RKO (cell line): ENCODE results near the gene MACROD2.

Source experiments
- DNase-seq: peaks from one replicate; pipeline ENCODE4 v3.0.0-alpha.2; 2016; ENCODE audit warnings: low spot score

The MACROD2 gene

DNA sequence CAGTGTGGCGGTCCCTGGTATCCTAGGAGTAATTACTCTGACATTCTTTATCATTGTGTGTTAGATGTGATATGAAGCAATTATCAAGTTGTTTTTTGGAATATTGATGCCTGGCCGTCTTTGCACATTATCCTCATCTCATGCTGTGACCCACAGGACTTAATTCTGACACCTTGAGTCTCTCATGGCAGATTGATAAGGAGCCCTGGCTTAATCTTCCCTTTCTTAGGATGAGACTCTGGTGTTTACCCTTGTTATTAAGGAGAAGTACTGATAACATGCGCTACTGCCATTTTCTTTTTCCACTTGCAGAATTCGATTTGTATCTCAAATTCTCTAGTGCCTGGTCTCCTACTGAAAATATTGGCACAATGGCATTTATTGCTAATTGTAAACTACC is 1597.8 kb downstream of the MACROD2 start:
- DNase-seq, result no peak

GRCh38 chr20:15594158-15594695 is 1598.9 kb downstream of the MACROD2 start:
- no peak for DNase-seq

- no peak for DNase-seq
Observed at GRCh38 chr20:15596220-15596890, 1601.0 kb downstream of the MACROD2 start.

DNA sequence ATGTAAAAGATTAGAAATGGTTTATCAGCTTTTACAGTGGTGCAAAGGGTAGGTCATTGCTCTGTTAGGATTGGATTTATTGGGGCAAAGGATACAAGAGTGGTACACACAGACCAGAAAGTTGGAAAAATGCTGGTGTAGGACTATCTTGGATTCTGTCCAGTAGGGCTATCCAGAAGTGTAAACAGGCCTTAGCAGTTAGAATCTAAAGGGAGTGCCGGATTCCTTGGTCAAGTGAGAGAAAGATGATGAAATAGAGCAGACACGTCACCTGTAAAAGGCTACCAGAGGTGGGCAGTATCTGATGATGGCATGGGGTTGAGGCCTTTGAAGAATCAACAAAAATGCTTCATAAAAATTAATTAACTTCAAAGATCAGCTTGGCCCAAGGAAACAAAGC is 1602.0 kb downstream of the MACROD2 start:
- no peak for DNase-seq

DNA sequence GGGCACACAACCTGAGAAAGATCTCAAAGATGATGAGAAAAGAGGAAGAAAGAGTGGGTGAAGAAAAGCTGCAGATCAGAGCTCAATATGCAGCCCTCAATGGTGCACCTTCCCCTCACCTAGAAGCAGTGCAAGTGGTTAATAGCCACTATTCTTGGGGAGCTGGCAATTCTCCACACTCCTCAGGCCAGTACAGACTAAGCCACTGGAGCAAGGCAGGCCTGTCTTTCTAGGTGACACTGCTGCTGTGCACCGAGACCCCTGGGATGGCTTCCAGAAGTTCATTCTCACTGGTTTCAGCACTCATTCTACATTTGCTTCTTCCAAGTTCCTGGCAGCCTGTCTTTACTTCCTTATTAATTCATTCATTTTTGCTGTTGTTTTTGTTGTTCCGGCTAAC is 1604.6 kb downstream of the MACROD2 start:
- no peak for DNase-seq

DNA sequence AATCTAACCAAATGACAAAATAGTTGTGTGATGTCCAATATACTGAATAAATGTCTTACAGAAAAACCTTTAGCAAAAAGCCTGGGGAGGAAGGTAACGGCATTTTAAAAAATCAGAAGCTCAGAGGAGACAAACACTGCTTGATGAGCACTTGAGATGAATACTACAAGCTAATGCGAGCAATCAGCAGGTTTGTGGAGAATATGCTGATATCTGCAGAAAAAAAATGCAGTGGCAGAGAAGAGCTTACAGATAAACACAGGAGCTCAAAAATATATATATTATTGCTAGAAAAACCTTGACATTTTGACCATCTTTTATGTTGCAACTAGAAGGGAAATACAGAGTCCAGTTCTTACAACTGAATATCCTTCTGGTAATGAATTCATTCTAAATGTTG is 1605.2 kb downstream of the MACROD2 start:
- DNase-seq, result no peak

DNA sequence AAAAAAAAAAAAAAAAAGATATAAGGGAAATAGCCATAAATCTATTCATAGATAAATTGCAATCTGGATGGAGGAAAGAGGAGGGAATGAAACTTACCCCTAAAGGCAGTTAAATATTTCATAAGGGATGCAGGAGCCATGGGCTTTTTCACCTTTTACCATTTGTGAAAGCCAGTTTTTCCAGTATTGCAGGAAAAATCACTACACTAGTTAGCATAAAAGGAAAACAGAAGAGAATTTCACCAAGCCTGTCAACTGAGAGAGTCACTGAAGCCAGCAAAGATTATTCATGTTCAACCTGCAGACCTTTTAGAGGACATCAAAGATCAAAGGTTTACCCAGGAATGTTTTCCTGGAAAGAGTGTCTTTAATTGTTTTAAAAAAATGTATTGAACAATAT is 1608.2 kb downstream of the MACROD2 start:
- no peak for DNase-seq

DNA sequence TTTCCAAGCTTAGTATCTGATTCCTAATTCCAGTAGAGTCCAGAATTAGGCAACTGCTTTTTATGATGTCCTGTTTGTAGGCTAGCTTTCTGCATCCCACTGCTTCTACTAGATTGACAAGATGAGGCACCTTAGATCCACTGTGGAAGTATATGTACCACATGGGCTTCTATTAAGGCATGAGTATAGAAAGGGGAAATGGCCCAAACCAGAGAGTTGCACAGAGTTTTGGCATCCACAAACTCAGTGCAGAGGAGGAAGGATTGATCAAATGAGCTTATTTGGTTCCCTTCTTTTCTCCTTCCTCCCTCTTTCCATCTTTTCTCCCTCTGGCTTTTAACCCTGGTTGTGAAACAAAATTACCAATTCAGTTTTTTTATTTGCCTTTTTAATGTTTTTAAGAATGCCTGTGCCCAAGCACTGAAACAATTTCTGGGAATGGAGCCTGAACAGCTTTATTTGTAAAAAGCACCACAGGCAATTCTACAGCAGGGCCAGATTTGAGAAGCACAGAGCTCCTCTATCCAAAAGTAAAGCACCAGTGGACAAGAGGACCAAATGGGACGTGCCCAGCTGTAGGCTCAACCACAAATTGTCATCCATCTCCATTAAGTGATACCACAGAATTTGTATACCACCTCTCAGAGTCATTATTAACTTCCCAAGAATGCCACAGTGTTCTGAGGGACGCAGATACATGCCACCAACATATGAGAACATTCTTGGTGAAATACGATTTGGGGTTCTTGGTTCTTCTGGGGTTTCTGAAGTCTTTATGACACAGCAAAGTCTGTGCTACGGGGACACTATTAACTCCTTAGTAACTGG is 1608.9 kb downstream of the MACROD2 start:
- DNase-seq, result no peak

GRCh38 chr20:15609921-15610320 is 1614.6 kb downstream of the MACROD2 start:
- no peak for DNase-seq

DNA sequence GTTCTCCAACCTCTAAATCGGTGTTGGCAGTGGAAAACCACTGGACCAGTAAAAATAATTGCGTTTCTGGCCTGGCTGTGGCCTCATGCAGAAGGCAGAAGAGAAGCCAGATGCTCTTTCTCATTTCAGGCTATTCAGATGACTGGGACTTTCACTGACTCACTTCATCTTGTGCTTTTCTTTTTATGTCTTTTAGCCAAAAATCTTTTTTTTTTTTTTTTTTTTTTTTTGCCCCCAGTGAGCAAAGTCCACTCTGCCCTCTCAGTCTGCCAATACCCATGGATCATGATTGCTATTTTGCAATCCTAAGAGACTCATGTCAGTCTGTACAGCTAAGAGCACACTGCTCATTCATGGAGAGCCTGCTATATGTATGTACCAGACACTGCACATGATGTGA is 1615.5 kb downstream of the MACROD2 start:
- DNase-seq, result no peak

DNA sequence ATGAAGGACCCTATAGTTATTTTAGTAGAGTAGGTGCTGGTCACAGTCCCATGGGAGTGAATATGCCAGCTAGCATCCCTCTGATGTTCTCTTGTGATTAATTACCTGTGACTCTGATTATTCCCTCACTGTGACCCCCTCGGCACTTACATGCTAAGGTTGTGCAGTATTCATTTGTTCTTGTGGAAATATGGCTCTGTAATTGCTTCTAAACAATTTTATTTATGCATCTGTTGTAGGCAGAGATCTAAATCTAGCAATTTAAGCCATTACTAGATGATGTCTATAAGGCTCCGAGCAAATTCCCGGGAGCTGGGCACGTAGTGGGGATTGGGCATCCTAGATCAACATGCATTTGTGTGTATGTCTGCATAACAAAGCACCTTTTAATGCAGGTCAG is 1616.2 kb downstream of the MACROD2 start:
- no peak for DNase-seq

DNA sequence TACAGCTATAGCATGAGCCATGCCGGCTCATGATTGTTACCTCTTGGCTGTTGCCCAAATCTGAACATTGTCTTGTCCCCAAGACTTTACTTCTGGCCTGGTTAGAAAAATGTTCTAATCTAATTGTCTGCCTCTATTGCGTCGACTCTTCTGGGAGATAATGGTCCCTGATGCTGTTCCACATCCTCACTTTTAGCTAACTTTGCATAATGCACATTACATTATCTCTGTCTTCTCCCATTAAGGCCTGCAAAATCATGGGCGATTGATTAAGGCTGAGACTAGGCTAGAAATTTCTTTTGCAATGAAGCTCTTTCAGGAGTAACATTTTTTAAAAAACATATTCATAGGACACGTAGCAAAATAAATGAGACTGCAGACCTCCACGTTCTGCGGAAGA is 1616.9 kb downstream of the MACROD2 start:
- DNase-seq, result no peak

DNA sequence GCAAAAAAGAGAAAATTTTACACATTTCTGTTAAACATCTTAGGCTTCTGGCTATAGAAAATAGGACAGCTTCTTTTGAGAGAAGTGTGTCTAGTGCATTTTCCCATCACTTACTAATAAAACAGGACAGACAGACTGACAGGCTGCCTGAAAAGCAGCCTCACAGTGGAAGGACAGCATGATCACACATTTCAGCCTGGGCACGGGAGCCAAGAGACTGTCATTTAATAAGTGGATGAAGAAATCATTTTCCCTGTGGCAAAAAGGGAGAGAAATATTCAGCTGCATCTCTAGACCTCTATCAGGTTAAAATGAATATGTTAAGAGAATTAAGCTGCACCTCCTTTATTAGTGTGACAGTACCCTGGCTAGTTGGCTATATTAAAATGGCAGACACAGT is 1617.5 kb downstream of the MACROD2 start:
- no peak for DNase-seq

GRCh38 chr20:15613530-15613929 is 1618.2 kb downstream of the MACROD2 start:
- no peak for DNase-seq

GRCh38 chr20:15616626-15617025 is 1621.3 kb downstream of the MACROD2 start:
- no peak for DNase-seq

DNA sequence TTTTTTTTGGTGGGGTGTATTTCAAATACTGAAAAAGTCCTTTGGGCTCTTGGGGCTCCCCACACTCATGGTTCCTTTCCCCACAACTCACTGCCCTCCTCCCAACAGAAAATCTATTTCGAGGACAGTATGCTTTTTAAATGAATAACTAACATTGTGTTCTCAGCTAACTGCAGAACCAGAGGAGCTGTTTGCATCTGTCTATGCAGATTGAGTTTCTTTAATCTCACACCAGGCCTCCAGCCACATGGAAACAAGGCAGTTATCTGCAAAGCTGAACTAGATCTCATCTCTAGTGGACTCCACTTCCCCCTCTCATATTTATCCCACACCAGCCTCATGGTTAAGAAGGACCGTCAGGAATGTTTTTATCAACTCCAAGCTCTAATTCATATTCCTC is 1622.8 kb downstream of the MACROD2 start:
- DNase-seq, result no peak

GRCh38 chr20:15618912-15619311 is 1623.6 kb downstream of the MACROD2 start:
- DNase-seq, result no peak

DNA sequence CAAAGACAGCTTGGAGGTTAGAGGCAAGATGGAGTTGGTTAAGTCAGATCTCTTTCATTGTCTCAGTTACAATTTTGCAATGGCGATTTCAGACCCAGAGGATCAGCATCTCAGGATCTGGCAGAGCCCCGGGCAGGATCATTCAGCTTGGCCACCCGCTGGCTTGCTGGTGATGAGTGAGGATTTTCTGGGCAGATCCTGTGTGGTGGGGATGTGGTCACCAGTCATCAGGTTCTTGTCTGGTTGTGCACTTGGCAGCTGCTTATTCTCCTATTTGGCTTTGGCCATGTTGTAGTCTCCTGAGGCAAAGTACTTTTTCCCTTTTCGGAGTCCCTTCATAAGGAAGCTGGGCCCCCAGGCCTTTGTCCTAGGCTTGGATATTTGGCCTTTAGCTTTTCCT is 1624.0 kb downstream of the MACROD2 start:
- DNase-seq, result no peak

DNA sequence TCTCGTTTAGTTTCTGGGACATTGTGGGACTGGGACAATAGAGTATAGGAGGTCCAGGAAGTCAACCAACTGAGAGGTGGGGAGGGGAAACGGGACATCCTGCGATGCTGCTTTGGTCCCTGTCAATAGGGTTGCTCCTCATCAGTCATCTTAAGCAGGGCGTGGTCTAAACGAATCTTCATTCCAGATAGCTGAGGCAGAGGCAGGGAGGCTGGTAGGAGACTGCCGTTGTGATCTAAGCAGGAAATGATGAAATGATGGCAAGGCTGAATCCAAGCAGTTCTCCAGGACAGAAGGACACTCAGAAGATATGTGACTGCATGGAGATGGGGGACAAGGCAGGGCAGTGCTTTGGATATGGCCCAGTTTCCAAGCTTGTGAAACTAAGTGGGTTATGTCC is 1624.5 kb downstream of the MACROD2 start:
- DNase-seq, result peak; percentile 5

DNA sequence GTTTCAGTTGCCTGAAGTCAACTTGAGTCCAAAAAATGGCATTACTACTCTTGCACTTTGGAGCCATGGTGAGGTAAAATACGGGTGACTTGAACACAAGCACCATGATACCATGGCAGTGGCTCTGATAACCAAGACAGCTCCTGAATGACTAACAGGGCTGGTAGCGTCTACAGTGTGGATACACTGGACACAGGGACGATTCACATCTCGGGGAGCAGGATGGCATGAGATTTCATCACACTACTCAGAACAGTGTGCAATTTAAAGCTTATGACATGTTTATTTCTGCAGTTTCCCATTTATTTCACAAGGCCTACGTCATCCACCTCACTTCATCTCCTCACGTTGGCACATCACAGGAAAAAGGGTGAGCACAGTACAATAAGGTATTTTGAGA is 1627.1 kb downstream of the MACROD2 start:
- no peak for DNase-seq

DNA sequence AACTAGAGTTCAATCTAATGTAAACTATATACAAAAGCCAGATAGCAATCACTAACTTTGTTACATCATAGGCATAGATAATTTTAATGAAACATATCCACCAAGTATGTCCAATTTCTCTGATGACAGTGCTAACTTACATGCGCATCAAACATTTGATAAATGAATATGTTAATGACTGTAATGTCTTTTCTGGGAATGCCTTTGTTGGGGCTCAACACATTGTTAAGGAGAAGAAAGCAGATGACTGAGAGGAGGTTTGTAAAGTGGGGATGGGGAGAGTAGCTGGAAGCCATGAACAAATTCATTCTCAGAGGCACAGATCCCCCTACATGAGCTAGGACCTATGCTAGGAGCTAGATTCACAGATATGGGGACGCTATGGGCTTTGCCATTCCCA is 1627.9 kb downstream of the MACROD2 start:
- no peak for DNase-seq

DNA sequence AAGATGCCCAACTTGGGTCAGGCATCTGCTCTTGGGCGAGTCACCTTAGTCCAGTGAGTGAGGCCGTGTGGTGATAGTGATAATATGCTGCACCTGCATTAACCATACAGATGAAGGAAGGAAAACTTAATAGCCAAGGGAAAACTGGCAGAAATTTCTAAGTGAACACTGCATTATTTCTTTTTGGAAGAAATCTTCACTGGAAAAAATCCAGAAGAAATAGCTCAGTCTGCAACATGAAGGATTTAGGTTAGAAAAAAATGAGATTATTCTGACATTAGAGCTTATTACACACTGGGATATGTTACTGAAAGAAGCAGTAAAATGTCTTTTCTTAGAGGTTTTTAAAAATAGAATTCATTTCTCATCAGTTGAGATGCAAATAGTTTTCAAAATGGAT is 1630.7 kb downstream of the MACROD2 start:
- DNase-seq, result no peak

DNA sequence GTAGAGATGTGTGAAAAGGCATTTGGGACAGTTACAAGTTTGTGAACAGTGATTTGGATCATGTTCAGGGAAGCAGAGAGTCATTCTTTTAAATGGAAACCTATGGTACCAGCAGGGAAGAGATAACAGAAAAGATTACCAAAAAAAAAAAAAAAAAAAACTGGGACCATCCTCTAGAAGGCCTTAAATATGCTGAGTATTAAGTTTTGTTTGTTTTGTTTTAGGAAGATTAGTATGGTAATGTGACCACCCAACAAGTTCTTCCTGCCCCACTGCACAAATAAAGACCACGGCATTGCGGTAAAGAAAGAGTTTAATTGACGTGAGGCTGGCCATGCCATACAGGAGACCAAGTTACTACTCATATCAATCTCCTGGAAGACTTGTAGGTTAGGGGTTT is 1631.8 kb downstream of the MACROD2 start:
- no peak for DNase-seq

DNA sequence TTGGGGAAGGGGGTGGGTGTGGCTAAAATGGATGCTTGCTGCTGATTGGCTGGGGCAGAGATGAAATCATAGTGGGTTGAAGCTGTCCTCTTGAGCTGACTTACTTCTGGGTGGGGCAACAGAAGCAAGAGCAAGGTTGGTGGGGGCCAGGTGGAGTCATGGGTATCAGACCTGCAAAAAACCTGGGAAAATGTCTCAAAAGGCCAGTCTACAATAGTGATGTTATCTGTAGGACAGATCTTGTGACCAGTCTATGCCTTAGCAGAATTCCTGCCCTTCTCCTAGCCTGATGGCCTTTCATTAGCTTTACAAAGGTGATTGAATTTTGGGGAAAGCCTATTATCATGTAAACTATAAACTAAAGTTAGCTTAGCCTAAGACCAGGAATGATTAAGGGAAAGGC is 1632.2 kb downstream of the MACROD2 start:
- no peak for DNase-seq
